Colon (tissue), 2 donors: ENCODE measurements around the gene TBXAS1.

Experiments
- FAIRE-seq: peaks from 2 replicates; lab custom pipeline; 2012; peaks lifted over from hg19 to GRCh38; lab: Jason Lieb, UNC
- donor health status: control.
- donor health status: control.

TBXAS1 gene

DNA sequence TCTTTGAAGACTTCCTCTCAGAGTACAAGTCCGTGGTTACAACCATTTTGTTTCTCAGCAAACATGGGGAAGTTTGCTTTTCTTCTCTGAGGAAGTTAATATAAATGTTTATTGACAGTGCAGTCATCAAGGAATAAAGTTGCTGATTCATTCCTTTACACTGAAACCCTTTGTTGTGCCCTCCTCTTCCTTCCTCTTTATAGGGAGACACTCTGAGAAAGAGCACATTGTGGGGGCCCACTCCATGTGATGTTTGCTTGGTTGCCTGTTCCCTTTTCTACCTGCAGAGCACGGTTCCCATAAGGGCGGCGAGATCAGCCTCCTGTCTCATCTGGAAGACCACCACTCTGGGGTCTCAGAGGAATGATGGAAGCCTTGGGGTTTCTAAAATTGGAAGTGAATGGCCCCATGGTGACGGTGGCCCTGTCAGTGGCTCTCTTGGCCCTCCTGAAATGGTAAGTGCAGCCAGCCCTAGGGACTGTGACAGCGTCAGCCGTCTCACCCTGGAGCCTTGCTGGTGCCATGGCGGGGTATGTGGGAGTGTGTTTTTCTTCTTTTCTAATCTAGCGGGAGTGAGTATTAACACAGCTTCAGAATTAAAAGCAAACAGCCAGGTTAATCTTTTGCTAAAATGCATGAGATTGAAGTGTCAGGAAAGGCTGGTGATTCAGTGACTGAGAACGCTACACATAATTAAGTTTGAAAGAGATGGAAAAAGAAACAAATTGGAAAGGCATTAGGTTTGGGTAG, at the start of gene TBXAS1:
Gene TBXAS1, plus strand, starts transcription at position 240 of the 750 bp plus-strand sequence. Its CDS starts 127 bp downstream, at position 367.
- FAIRE-seq: no peak

DNA sequence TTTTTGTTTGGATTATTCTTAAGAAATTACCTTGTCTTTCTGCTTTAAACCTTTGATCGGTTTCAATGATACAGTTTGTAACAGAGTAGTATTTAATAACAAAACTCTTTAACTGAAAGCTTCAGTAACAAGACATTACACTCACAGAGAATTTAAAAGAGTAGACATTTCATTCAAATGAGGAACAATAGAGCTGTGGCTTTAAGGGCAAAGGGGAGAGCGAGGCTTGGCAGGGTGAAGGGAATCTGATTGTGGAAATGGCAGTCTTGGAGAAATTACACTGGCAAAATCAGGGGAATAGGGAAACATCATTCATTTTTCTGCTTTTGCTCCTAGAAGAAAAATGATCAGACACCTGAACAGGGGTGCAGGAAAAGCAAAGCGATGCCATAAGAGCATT, 46.1 kb upstream of the TBXAS1 start:
- no peak for FAIRE-seq

- no peak for FAIRE-seq
These were observed 45.2 kb upstream of the TBXAS1 start for GRCh38 chr7:139783647-139784385.

DNA sequence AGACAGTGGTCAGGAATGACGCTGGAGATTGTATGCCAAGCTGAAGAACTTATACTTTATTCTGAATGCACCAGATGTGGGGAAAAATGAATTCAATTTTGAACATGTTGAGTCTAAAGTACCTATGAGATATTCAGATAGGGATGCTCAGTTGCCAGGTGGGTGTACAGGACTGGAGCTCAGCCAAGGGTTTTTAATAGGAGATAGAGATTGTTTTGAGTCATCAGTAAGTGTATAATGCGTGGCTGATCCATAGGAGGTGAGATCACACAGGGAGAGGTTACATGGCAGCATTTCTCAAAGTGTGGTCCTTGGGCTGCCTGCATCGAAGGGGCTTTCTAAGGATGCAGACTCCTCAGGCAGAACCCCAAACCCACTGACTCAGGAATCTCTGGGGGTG, 44.4 kb upstream of the TBXAS1 start:
- no peak for FAIRE-seq

DNA sequence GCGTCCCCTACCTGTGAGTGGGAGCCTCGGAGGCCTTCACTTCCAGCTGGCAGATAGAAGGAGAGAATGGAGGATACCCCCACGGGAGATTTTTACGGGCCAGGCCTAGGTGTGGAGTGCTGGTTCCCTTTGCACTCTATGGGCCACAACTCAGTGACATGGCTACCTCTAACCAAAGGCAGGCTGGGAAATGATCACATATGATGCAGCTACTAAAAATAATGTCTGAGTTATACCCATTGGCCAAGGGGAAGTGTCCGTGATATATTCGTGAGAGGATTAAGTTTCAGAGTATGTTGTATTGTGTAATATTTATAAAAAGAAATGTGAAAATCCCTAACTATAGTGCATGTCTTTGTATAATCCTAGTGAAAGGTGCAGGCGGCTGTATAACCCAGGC, 37.7 kb upstream of the TBXAS1 start:
- no peak for FAIRE-seq

DNA sequence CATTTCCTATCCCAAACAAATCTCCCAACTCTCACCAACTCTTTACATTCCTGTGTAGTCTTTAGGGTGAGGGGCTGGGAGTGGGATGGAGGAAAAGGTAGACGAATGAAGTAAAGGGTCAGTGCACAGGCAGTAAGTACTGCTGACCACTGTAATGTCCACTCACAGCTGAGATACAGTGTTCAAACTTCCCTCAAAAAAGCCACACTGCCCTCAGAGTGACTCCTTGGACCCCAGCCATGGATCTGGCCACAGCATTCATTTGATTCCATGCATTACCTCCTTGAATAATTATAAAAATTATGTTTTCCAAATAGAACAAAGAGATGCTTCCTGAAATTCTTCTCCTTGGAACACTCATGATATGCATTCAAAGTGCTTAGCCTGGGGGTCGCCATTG, 31.5 kb upstream of the TBXAS1 start:
- no peak for FAIRE-seq

DNA sequence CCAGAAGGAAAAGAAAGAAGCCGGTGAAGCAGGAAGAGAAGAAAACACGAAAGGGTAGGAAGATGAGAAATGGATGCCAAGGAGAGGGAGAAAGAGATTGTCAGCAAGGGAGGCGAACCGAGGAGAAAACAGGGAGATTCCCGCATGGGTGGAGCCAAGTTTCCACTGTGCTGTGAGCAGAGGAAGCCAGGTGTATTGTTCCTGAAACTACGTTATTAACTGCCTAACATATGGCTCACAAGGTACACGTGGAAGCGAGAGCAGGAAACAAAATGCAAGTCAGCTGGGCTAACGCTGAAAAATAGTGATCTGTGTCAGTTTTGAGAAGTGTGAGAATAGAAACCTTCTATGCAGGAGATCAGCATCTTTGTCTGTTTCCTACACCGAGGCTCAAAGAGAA, 30.8 kb upstream of the TBXAS1 start:
- no peak for FAIRE-seq

DNA sequence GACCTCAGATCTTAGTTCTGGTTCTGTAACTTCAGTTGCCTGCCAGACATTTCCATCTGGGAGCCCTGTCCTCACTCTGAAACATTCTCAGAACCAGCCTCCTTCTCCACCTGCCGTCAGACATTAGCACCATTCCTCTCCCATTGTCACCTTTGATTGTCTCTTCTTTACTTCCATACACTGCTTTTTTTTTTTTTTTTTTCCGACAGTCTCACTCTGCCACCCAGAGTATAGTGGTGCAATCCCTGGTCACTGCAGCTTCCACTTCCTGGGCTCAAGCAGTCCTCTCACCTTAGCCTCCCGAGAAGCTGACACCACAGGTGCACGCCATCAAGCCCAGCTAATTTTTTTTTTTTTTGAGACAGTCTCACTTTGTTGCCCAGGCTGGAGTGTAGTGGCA, 30.2 kb upstream of the TBXAS1 start:
- no peak for FAIRE-seq

DNA sequence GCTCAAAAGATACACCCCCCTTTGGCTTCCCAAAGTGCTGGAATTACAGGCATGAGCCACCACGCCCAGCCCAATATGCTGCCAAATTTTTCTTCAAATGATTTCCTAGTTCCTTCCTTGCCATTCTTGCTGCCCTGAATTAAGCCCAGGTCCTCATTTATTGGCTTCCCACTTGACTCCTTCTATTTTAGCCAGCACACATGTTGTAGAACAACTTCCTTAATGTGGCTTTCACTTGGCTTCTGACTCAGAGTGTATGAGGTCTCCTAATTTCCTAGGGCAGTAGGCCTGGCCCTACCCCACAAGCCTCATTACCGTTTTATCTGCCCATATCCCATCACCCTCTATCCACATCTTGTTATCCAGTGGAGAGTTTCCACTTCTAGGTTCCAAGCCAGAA, 29.5 kb upstream of the TBXAS1 start:
- no peak for FAIRE-seq

- FAIRE-seq: no peak
These were observed 24.5 kb upstream of the TBXAS1 start for GRCh38 chr7:139804571-139804970.

- FAIRE-seq: no peak
These were observed 22.1 kb upstream of the TBXAS1 start for GRCh38 chr7:139807009-139807408.

DNA sequence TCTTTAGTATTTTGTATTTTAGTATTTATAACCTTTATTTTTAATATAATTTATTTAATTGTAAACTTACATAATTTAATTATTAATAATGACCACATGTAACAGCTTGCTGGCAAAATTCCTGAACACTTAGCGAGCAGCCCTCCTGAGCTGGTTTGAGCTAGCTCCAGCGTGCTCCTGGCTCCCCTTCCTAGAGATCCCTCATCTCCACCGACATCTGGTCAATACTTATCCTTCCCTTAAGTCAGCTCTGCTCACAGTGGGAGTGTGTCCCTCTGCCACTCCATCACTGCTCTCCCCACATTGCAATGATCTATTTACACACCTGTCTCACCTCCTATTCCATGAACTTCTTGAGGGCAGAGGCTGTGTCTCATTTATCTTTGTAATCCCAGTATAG, 20.6 kb upstream of the TBXAS1 start:
- FAIRE-seq: no peak

DNA sequence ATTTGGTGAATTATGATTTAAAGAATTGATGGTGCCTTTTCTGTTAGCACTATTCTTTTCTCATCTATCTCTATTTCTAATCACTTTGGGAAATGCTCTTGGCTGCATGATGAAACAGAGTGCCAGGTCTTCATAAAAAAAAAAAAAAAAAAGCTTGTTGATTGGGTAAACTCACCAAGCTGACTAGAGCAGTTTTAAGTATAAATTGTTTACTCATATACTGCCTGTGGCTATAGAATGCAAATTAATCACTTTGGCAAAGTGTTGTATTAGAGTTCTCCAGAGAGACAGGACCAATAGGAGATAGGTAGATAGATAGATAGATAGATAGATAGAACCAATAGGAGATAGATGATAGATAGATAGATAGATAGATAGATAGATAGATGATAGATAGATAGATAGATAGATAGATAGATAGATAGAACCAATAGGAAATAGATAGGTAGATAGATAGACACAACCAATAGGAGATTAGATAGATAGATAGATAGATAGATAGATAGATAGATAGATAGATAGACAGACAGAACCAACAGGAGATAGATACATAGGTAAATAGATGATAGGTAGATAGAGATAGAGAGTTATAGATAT, 20.1 kb upstream of the TBXAS1 start:
- FAIRE-seq: no peak

DNA sequence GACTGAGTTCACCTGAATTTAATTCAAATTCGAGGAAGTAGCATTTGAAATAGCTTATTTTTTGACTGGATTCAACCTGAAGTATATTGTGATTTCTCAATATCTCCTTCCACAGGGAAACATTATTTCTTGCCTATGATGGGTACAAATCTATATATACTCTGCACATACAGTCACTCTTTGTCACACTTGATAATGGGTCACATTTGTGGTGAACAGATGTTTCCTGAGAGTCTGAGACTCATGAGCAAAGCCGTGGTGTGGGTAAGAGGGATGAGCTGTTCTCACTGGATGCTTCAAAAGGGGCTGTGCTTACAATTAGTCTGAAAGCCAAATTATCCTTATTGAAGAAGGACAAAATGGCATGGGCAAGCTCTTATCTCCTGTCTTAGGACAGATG, 18.0 kb upstream of the TBXAS1 start:
- FAIRE-seq: no peak

DNA sequence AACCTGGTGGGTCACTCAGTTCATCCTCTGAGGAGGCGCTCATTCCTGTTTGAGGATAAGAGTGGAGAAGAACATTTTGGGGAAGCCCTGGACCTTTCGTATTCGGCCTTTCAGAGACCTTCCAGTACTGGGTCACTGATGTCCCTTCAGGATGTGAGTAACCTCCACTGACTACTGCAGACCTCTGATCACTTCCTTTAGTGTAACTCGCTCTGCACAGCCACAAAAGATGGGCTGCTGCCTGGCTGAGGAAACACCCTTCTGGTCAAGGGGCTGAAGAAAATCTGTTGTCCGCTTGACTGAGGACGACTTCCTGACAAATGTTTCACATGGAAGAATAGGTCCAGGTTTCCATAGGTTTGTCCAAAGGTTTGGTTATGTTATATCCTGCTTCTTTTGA, 15.9 kb upstream of the TBXAS1 start:
- FAIRE-seq: no peak

DNA sequence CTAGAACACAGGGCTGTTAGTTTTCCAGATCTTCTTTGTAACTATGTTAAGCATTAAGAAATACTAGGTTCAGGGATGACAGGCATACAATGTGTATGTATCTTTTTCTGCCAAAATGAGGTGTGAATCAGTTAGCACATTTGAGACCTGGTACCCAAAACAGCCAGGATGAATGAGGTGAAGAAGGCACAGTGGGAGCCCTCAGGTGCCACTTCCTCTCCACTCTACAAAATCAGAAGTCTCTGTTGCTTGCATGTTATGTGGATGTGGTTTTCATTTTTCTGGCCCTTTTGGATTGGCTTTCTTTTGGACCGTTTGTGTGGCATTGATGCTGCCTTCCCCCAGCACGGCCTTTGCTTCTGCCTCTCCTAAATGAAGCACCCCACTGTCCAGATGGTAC, 15.4 kb upstream of the TBXAS1 start:
- no peak for FAIRE-seq

GRCh38 chr7:139817249-139817648, 11.8 kb upstream of the TBXAS1 start:
- no peak for FAIRE-seq

DNA sequence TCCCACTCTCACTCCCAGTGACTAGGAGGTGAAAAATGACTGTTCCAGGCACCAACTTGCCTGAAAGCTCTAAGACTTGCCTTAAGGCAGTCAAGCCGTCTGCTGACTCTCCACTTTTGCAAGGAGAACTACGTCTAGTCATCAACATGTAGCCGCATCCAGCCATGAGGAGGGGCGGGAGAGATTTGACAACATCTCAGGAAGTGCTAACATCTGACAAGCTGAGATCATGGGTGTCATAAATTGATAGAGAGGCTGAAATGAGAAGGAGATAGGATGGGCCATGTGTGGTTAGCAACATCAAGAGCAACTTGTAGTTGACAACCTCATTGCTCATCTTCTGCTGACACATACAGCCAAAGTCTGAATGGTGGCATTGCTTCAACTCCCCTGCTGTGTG, 9.0 kb upstream of the TBXAS1 start:
- FAIRE-seq: no peak

- no peak for FAIRE-seq
These were observed 7.5 kb upstream of the TBXAS1 start for GRCh38 chr7:139821349-139822105.

DNA sequence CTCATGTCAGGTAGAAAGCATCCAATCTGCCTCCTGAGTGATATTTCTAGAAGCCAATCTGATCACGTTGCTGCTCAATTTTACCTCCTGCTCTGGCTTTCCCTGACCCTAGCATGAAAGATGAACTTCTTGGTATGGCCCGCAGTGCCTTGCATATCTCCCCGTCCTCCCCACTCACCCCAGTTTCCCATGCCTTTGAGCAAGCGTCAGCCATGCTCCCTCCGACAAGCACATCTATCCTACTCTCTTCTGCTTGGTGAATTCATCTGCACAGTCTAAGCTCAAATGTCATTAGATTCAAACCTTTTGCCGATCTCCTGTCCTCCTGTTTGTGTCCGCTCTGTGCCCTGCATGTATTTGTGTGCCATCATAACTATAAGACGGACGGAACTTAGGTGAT, 6.2 kb upstream of the TBXAS1 start:
- FAIRE-seq: no peak

GRCh38 chr7:139823959-139824521, 5.0 kb upstream of the TBXAS1 start:
- FAIRE-seq: no peak

DNA sequence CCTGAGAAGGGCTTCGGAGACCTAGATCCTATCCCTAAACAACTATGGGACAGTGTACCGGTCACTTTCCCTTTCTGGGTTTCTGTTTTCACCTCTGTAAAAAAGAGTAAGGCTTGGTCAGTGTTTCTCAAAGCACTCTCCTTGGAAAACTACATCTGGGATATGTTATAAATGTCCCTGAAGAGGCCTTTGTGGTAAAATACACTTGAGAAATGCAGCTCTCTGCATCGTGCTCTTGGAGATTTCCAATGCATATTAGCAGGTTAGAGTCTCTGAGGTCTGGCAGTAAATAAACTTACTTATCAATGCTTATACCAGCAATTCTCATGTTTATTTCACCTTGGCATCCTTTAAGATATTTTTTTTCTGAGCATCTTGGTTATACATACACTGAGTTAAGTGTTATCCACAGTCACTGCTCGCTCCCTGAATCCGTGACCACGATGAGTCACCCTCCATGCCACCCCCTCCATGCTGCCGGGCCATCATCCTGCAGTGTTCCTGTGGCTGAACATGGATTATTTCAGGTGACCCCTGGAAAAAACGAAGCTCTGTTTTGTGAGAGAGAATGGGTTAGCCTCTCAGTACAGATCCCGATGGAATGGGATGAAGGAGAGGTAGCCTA, 3.3 kb upstream of the TBXAS1 start:
- no peak for FAIRE-seq
